Natural killer cell (primary cell): ENCODE results near the gene CCAR1. TPM values are rescaled to one million over a fixed set of nuclear protein-coding genes. Genes with fewer than 3 reads are reported as not detected.
"Not testable (repeated sequence)": the region's sequence is repeated elsewhere in the genome, so short reads cannot be mapped to it uniquely, and the experiment has no call there.

Source experiments
- ATAC-seq, 3 donors: fragments of 150-1000 bp in 2 of 3; fragments of 200-7000 bp in 1 of 3; cut with Tn5 transposase; 1 replicate in 1 of 3; 2 replicates in 2 of 3; pipeline ENCODE4 v1.10.0; 2021; ENCODE audit warnings: mild to moderate bottlenecking in 2 of 3, moderate library complexity in 2 of 3
- DNase-seq, 2 donors: peaks; one replicate each; pipeline versions ENCODE4 v3.0.0 to v3.0.0-alpha.2; 2013 to 2021; ENCODE audit warnings: mixed read lengths in 1 of 2
- H3K27ac ChIP-seq: one replicate; pipeline ENCODE4 v1.5.1; 2013; ENCODE audit warnings: mild to moderate bottlenecking, low read length
- H3K27me3 ChIP-seq: one replicate; pipeline ENCODE4 v1.6.1; 2013; ENCODE audit warnings: low read length; ENCODE audit not compliant: control insufficient read depth, insufficient read depth
- H3K36me3 ChIP-seq: one replicate; pipeline ENCODE4 v1.6.1; 2013; ENCODE audit warnings: low read length; ENCODE audit not compliant: control insufficient read depth, insufficient read depth
- H3K4me1 ChIP-seq: one replicate; pipeline ENCODE4 v1.6.1; 2013; ENCODE audit warnings: low read length; ENCODE audit not compliant: control insufficient read depth, insufficient read depth
- H3K4me3 ChIP-seq: one replicate; pipeline ENCODE4 v1.5.1; 2013; ENCODE audit warnings: low read length
- H3K9me3 ChIP-seq: one replicate; pipeline ENCODE4 v1.6.1; 2013; ENCODE audit warnings: low read length; ENCODE audit not compliant: control insufficient read depth, insufficient read depth
- H3K27ac Mint-ChIP-seq, 2 donors: one replicate each; pipeline ENCODE4 v1.8.0; 2022; ENCODE audit warnings: mild to moderate bottlenecking in 2 of 2, mixed read lengths in 2 of 2, moderate library complexity in 1 of 2
- H3K27me3 Mint-ChIP-seq, 2 donors: one replicate each; pipeline ENCODE4 v1.8.0; 2022; ENCODE audit warnings: low read depth in 2 of 2, mixed read lengths in 2 of 2
- H3K36me3 Mint-ChIP-seq: one replicate; pipeline ENCODE4 v1.8.0; 2022; ENCODE audit warnings: mixed read lengths
- H3K4me1 Mint-ChIP-seq, 2 donors: one replicate each; pipeline ENCODE4 v1.8.0; 2022; ENCODE audit warnings: mixed read lengths in 2 of 2
- H3K4me3 Mint-ChIP-seq: one replicate; pipeline ENCODE4 v1.8.0; 2022; ENCODE audit warnings: mild to moderate bottlenecking, moderate library complexity, mixed read lengths
- H3K9me3 Mint-ChIP-seq, 2 donors: one replicate each; pipeline ENCODE4 v1.8.0; 2022; ENCODE audit warnings: mixed read lengths in 2 of 2
- WGBS: methylation state at CpG from one replicate; pipeline ENCODE4 v1.1.7; 2013; ENCODE audit warnings: missing lambda C conversion rate; ENCODE audit not compliant: insufficient coverage; 5-methylcytosine and 5-hydroxymethylcytosine counted together
- intact Hi-C: fragments of 100-400 bp; cut with micrococcal nuclease; formaldehyde crosslinking; loops from one replicate; pipeline ENCODE4 v1.14.2; 2022
- total RNA-seq, 4 donors: library from RNA; stranded (reverse); fragments of 120-200 nt in 1 of 4; gene quantifications; one replicate each; pipeline versions ENCODE4 v1.2.3 to v1.2.4, GENCODE V29; 2013 to 2022
- TF ChIP-seq, protein P1 (sequence below): fragments of 200-600 bp; IDR thresholded peaks from one replicate; pipeline ENCODE4 v1.8.0; 2022; ENCODE audit warnings: antibody characterized with exemption

CCAR1 gene
- total RNA-seq, 3 donors from 2014 or later (not counting 1 experiment from before 2014, with no cell fraction given), result 73.7 to 84.1 (median 77.6) TPM

DNA sequence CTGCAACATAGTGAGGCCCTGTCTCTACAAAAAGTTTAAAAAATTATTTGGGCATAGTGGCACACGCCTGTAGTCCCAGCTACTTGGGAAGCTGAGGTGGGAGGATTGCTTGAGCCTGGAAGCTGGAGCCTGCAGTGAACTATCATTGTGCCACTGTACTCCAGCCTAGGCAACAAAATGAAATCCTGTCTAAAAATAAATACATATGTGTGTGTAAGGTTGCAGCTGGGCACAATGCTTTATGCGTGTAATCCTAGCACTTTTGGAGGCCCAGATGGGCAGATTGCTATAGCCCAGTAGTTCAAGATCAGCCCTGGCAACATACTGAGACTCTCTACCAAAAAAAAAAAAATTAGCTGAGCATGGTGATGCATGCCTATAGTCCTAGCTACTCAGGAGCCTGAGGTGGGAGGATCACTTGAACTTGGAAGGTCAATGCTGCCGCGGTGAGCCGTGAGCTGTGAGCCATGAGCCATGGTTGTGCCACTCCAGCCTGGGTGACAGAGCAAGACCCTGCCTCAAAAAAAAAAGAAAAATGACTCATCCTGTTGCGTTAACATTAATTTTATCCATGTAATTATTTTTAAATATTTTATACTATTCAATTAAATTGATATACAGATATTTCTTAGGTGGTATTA, 38.3 kb downstream of the CCAR1 start:
- 98% methylated on average over 5 of the region's 6 CpGs for WGBS
- no peak overlapping the region for H3K4me3 ChIP-seq
- no peaks in the 10 kb centered on the region for H3K4me1 ChIP-seq
- DNase-seq, result no peak
- ATAC-seq, result no peak
- H3K9me3 ChIP-seq, result no peaks in the 10 kb centered on the region
- no peaks in the 10 kb centered on the region for H3K9me3 Mint-ChIP-seq
- peaks cover 17% of the 10 kb centered on the region for H3K36me3 Mint-ChIP-seq
- intact Hi-C loops, result no loop called here
- H3K27ac Mint-ChIP-seq, result no peak overlapping the region
- no peaks in the 10 kb centered on the region for H3K4me1 Mint-ChIP-seq
- TF ChIP-seq, protein P1, sequence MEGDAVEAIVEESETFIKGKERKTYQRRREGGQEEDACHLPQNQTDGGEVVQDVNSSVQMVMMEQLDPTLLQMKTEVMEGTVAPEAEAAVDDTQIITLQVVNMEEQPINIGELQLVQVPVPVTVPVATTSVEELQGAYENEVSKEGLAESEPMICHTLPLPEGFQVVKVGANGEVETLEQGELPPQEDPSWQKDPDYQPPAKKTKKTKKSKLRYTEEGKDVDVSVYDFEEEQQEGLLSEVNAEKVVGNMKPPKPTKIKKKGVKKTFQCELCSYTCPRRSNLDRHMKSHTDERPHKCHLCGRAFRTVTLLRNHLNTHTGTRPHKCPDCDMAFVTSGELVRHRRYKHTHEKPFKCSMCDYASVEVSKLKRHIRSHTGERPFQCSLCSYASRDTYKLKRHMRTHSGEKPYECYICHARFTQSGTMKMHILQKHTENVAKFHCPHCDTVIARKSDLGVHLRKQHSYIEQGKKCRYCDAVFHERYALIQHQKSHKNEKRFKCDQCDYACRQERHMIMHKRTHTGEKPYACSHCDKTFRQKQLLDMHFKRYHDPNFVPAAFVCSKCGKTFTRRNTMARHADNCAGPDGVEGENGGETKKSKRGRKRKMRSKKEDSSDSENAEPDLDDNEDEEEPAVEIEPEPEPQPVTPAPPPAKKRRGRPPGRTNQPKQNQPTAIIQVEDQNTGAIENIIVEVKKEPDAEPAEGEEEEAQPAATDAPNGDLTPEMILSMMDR, result no peak
- H3K36me3 ChIP-seq, result peaks cover 74% of the 10 kb centered on the region
- no peaks in the 10 kb centered on the region for H3K27me3 ChIP-seq
- no peak overlapping the region for H3K4me3 Mint-ChIP-seq
- H3K27me3 Mint-ChIP-seq, result no peaks in the 10 kb centered on the region
- H3K27ac ChIP-seq, result no peak overlapping the region

DNA sequence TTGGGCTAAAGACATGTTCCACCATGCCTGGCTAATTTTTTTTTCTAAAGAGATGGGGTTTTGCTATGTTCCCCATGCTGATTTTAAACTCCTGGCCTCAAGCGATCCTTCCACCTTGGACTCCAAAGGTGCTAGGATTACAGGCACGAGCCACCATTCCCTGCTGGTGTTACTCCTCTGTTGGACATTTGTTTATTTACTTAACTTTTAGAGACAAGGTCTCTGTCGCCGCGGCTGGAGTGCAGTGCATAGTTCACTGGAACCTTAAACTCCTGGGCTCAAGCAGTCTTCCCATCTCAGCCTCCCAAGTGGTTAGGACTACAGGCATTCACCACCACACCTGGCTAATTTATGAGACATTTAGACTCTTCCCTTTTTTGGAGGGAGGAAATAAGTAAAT, 38.9 kb downstream of the CCAR1 start:
- Histone ChIP-seq H3K36me3 (peaks cover 69% of the 10 kb centered on the region), H3K27me3 (no peaks in the 10 kb centered on the region), H3K27ac (no peak overlapping the region), H3K9me3 (no peaks in the 10 kb centered on the region), H3K4me1 (no peaks in the 10 kb centered on the region), H3K4me3 (no peak overlapping the region)
- TF ChIP-seq, protein P1, result no peak
- H3K27me3 Mint-ChIP-seq, result no peaks in the 10 kb centered on the region
- no peak overlapping the region for H3K27ac Mint-ChIP-seq
- no peaks in the 10 kb centered on the region for H3K9me3 Mint-ChIP-seq
- no peak overlapping the region for H3K4me3 Mint-ChIP-seq
- peaks cover 16% of the 10 kb centered on the region for H3K36me3 Mint-ChIP-seq
- H3K4me1 Mint-ChIP-seq, result peaks cover 0 to 3% of the 10 kb centered on the region in 2 donors
- DNase-seq, result no peak
- intact Hi-C loops, result no loop called here
- 96% methylated on average over 5 of the region's 5 CpGs for WGBS
- ATAC-seq, result no peak

DNA sequence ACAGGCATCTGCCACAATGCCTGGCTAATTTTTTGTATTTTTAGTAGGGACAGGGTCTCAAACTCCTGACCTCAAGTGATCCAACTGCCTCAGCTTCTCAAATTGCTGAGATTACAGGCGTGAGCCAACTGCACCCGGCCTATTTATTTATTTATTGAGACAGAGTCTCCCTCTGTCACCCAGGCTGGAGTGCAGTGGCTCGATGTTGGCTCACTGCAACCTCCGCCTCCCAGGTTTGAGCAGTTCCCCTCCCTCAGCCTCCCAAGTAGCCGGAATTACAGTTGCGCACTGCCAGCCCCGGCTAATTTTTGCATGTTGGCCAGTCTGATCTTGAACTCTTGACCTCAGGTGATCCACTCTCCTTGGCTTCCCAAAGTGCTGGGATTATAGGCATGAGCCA, 46.4 kb downstream of the CCAR1 start:
- DNase-seq, H3K9me3 Mint-ChIP-seq, H3K4me3 ChIP-seq, H3K4me1 Mint-ChIP-seq, intact Hi-C loops, H3K27me3 Mint-ChIP-seq, H3K4me1 ChIP-seq, H3K9me3 ChIP-seq, H3K4me3 Mint-ChIP-seq, H3K27me3 ChIP-seq, H3K27ac ChIP-seq, H3K27ac Mint-ChIP-seq, ATAC-seq: not testable (repeated sequence)
- H3K36me3 Mint-ChIP-seq, result peaks cover 14% of the 10 kb centered on the region
- over 99% methylated on average over 7 of the region's 7 CpGs for WGBS
- peaks cover 65% of the 10 kb centered on the region for H3K36me3 ChIP-seq

DNA sequence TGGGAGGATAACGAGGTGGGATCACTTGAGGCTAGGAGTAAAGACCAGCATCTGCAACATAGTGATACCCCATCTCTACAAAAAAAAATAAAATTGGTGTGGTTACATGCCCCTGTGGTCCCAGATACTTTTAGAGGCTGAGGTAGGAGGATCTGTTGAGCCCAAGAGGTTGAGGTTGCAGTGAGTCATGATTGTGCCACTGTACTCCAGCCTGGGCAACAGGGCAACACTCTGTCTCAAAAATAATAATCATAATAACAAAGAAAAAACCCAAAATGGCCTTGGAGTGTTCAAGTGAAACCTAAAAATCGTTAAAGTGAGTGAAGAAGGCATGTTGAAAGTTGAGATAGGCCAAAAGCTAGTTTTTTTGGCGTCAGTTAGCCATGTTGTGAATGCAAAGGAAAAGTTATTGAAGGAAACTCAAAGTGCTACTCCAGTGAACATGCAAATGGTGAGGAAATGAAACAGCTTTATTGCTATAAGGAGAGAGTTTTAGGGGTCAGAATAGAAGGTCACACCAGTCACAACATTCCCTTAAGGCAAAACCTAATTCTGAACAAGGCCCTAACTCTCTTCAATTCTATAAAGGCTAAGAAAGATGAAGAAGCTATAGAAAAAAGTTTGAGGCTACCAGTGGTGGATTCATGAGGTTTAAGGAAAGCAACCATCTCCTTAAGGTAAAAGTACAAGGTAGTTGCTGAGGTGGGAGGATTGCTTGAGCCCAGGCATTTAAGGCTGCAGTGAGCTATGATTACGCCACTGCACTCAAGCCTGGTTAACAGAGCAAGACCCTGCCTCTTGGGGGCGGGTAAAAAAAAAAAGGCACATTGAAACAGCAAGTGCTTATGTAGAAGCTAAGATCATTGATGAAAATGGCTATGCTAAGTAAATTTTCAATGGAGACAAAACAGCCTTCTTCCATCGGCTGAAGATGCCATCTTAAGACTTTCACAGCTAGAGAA, 60.9 kb downstream of the CCAR1 start:
- TF ChIP-seq, protein P1, result no peak
- no peak for ATAC-seq
- Histone ChIP-seq H3K4me1 (no peaks in the 10 kb centered on the region), H3K27me3 (no peaks in the 10 kb centered on the region), H3K9me3 (no peaks in the 10 kb centered on the region), H3K27ac (no peak overlapping the region), H3K4me3 (no peak overlapping the region), H3K36me3 (peaks cover 48% of the 10 kb centered on the region)
- Mint-ChIP-seq H3K27me3 (no peaks in the 10 kb centered on the region), H3K4me3 (no peak overlapping the region), H3K9me3 (no peaks in the 10 kb centered on the region), H3K36me3 (peaks cover 29% of the 10 kb centered on the region), H3K27ac (peak overlapping the region; percentile 25 to 76), H3K4me1 (peaks cover 5 to 8% of the 10 kb centered on the region in 2 donors)
- intact Hi-C loops, result no loop called here
- WGBS, result 90% methylated on average over 5 of the region's 6 CpGs
- DNase-seq, result no peak
